HG02610 (cell line): Measurements from ENCODE around the gene RNU5D-1.
A peak's percentile ranks its signal among the peaks of the same experiment; 100 is the strongest.
"Not testable (repeated sequence)": the region's sequence is repeated elsewhere in the genome, so short reads cannot be mapped to it uniquely, and the experiment has no call there.

Experiments used
- ATAC-seq: cut with Tn5 transposase; IDR thresholded peaks from one replicate; pipeline ENCODE4 v1.9.1; 2021; ENCODE audit warnings: mild to moderate bottlenecking, moderate library complexity; ENCODE audit not compliant: unreplicated experiment

The RNU5D-1 gene

GRCh38 chr1:44730741-44731512, at the start of gene RNU5D-1:
RNU5D-1 (minus strand) TSS chr1:44731170.
- ATAC-seq = peak; percentile 66

DNA sequence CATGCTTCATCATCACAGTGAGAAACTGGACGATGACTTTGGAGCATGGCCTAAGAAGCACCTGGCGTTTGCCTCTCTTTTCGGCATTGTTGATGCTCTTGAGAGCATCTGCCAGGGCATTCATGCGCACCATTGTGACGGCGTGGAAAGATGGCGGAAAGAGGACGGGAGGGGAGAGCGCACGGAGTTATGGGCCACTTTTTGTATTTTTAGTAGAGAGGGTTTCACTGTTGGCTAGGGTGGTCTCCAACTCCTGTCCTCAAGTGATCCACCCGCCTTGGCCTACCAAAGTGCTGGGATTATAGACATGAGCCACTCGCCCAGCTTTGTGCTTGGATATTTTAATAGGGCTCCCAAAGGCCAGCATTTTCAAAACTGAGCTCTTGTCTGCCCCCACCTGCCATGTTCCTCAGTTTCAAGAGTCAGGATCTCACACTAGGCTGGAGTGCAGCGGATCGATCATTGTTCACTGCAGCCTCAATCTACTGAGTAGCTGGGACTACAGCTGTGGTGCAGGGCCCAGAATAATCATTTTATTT, 49.7 kb upstream of the RNU5D-1 start:
- no peak for ATAC-seq

GRCh38 chr1:44778705-44779576, 48.0 kb upstream of the RNU5D-1 start:
- ATAC-seq = no peak

DNA sequence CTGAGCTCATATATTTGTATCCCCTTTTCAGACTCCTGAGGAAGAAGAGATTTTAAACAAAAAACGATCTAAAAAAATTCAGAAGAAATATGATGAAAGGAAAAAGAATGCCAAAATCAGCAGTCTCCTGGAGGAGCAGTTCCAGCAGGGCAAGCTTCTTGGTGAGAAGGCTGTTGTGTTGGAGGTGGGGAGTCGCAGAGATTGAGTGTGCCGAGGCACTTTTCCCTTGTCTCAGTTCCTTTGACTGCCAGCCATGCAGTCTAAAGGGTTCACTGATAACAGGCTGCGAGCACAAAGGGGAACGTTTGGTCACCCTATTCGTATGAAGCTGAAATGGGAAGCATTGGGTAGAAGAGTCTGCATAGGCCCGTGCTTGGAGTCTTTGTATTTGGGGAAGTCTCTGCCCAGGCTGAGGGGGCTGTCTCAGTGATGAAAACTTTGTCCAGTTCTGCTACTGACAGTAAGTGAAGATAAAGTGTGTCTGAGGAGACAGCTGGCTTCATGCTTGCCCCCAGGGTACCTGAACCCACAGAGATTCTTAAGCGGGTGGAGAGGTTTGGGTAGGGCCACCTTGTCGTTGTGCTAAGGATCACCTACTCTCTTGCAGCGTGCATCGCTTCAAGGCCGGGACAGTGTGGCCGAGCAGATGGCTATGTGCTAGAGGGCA, 47.1 kb upstream of the RNU5D-1 start:
- no peak for ATAC-seq

DNA sequence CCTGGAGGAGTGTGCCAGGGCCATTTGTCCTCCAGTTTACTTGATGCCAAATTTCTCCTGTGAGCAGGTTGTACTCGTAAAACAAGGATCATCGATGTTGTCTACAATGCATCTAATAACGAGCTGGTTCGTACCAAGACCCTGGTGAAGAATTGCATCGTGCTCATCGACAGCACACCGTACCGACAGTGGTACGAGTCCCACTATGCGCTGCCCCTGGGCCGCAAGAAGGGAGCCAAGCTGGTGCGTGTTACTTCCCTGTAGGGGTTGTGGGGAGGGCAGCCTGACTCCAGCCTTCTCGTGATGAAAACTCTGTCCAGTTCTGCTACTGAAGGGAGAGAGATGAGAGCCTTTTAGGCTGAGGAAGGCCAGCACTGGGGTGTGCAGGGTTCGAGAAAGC, 46.6 kb upstream of the RNU5D-1 start:
- ATAC-seq = no peak

- no peak for ATAC-seq
Observed at GRCh38 chr1:44776730-44777068, 45.7 kb upstream of the RNU5D-1 start.

GRCh38 chr1:44775930-44776729, 45.2 kb upstream of the RNU5D-1 start:
- peak; percentile 9 for ATAC-seq

- peak; percentile 78 for ATAC-seq
Observed at GRCh38 chr1:44775078-44775929, 44.3 kb upstream of the RNU5D-1 start, which contains the start of gene RPS8. RPS8 (plus strand) TSS chr1:44775540; CDS start chr1:44775597, 57 bp downstream.

GRCh38 chr1:44766421-44766820, 35.5 kb upstream of the RNU5D-1 start:
- ATAC-seq = not testable (repeated sequence)

GRCh38 chr1:44760876-44761275, 29.9 kb upstream of the RNU5D-1 start:
- ATAC-seq = no peak

GRCh38 chr1:44759077-44759476, 28.1 kb upstream of the RNU5D-1 start:
- no peak for ATAC-seq

DNA sequence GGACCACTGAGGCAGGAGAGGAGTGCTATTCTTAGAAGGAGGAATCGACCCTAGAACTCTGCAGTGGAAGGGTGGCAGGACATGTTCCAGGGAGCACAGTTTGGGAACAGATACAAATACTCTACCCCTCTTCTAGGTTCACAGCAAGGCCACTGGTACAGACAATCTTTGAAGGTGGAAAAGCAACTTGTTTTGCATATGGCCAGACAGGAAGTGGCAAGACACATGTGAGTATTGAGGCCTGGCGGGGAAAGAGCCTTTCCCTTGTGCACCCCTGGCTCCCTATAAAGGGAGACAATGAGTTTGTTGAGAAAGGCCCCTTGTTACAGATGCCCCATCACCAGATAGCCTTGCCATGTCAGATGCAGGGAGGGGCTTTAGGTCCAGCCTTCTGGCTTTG, 26.4 kb upstream of the RNU5D-1 start:
- ATAC-seq = peak; percentile 64

DNA sequence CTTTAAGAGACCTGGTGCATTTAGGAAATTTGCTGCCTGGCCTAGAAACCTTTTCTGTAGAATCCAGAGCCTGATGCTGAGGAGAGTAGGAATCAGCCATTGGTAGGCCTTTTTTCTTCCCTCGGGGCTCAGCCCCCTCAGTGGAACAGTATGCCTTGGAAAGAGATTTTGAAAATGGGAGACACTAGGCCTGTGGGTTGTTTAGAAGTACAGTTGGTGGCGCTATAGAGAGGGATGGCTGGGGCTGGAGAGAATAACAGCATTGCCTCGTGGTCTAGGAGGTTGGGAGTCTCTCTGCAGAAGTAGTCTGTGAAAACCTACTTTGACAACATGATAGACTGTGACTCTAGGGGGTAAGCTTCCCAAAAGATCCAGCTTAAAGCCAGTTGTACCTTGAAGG, 16.9 kb upstream of the RNU5D-1 start:
- ATAC-seq = no peak

GRCh38 chr1:44743211-44743610, 12.2 kb upstream of the RNU5D-1 start:
- ATAC-seq = no peak

GRCh38 chr1:44740179-44740617, 9.2 kb upstream of the RNU5D-1 start:
- ATAC-seq = no peak

- peak; percentile 96 for ATAC-seq
Observed at GRCh38 chr1:44739307-44740178, 8.6 kb upstream of the RNU5D-1 start, which contains the start of gene KIF2C. KIF2C (plus strand) TSS chr1:44739837; CDS start chr1:44739933, 96 bp downstream.

DNA sequence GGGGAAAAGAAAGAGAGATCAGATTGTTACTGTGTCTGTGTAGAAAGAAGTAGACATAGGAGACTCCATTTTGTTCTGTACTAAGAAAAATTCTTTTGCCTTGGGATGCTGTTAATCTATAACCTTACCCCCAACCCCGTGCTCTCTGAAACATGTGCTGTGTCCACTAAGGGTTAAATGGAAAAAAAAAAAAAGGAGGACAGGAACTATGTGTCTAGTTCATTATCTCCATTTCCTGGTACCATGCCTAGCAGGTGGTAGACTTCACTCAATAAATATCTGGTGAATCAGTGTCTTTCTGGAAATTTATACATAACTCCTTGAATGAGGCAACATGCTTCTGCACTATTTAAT, 8.0 kb upstream of the RNU5D-1 start:
- not testable (repeated sequence) for ATAC-seq

DNA sequence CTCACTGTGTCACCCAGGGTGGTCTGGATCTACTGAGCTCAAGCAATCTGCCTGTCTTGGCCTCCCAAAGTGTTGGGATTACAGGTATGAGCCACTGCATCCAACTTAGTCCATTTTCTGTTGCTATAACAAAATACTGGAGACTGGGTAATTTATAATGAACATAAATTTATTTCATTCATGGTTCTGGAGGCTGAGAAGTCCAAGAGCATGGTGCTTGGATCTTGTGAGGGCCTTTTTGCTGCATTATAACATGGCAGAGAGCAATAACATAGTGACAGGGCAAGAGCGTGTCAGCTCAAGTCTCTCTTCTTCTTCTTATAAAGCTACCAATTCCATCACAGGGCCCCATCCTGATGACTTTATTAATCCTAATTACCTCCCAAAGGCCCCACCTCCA, 5.0 kb upstream of the RNU5D-1 start:
- ATAC-seq = no peak
